ENCODE results near the gene CDKL4.
A peak's percentile ranks its signal among the peaks of the same experiment; 100 is the strongest.
"Not testable (repeated sequence)": the region's sequence is repeated elsewhere in the genome, so short reads cannot be mapped to it uniquely, and the experiment has no call there.

Gene CDKL4

DNA sequence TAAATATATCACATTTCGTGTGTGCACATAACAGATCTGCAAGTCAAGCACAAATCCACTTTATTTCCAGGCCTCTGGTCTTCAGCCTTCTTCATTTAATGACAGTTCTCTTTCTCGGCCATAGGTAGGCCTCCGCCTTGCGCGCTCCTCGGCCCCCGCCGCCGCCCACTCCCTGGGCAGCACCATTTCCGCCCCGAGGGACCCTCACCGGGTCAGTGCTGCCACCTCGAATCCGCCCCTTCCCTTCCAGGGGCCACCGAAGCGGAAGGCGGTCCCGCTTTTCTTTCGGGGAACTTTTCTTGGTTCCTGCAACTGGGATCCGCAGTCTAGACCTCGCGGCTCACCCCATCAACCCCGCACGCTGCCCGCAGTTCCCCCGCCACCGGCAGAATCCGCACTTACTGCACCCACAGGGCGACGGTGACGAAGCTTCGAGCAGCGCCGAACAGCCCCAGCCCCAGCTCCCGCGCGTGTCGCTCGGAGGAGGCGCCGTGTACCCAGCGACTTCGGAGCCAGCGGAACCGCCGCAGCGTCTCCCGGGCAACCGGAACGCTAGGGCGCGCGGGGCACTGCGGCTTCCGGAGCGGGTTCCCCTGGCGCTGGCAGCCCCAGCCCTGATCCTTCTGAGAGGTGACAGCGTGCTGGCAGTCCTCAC, at the start of gene CDKL4:
CDKL4 (minus strand) TSS at position 502 of the 655 bp plus-strand sequence.
- DNase-seq = peak; percentile 66

DNA sequence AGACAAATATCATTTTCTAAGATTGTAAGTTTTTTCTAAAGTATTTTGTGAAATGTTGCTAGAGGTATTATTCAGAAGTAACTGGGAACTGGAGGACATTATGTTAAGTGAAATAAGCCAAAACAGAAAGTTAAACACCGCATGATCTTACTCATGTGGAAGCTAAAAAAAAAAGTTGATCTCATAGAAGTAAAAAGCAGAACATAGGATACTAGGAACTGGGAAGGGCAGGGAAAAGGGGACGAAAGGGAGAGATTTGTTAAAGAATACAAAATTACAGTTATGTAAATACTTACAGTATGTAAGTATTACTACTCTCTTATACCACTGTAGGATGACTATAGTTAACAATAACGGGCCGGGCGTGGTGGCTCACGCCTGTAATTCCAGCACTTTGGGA, 46.7 kb upstream of the CDKL4 start:
- DNase-seq = no peak

GRCh38 chr2:39289609-39290008, 45.8 kb upstream of the CDKL4 start:
- DNase-seq = no peak

DNA sequence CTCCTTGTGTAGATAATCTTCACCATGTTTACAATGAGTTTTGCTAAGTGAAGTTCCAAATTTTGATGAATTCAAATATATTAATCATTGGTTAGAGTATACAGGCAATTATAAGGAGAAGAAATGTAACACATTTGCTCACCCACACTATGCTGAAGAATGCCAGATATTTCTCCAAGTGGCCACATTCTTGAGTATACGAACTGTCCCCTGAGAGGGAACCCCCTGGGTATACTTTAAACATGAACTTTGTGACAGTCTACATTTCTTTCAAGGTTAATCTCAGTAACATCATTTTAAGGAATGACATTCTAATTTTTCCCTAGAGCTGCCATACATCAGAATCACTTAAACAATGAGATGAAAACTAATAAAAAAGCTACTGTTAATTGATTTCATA, 39.8 kb upstream of the CDKL4 start:
- DNase-seq = no peak

GRCh38 chr2:39281391-39281790, 37.6 kb upstream of the CDKL4 start:
- no peak for DNase-seq

- no peak for DNase-seq
Measured at GRCh38 chr2:39275016-39275415, 31.2 kb upstream of the CDKL4 start.

DNA sequence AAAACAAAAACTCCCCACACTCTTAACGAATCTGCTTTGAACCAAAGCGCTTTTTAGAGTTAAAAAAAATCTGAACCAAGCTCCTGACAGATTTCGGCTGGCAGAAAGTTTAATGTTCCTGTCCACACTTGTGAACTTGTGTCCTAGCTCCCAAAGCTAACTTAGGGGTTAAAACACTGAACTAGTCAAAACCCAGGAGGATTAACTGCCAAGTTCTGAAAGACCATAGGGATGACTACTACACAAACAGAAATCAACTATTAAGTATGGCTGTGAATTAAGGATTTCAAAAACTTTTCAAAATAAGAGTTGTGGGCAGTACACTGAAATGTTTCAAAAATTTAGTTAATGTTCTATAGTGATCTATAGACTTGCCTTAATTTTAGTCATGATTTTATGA, 26.2 kb upstream of the CDKL4 start:
- no peak for DNase-seq

DNA sequence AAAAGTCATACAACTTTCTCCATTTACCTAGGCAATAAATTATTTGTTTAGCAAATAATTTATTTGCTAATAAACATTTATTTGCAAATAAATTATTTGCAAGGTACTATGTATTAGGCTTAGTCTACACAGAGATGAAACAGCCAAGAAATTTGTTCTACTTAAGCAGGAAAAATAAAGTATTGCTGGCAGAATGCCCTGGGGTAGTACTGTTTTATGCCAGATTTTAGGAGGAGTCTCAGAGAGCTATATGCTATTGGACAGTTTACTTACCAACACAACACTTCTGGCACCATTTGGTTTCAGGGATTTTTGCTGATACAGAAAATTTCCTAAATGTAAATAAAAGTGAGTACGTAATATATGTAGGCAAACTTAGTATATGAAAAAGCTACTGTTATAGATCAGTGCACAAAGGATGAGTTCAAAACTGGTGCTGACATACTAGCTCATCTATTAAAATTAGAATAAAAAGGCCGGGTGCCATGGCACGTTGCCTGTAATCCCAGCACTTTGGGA, 23.2 kb upstream of the CDKL4 start:
- DNase-seq = no peak

DNA sequence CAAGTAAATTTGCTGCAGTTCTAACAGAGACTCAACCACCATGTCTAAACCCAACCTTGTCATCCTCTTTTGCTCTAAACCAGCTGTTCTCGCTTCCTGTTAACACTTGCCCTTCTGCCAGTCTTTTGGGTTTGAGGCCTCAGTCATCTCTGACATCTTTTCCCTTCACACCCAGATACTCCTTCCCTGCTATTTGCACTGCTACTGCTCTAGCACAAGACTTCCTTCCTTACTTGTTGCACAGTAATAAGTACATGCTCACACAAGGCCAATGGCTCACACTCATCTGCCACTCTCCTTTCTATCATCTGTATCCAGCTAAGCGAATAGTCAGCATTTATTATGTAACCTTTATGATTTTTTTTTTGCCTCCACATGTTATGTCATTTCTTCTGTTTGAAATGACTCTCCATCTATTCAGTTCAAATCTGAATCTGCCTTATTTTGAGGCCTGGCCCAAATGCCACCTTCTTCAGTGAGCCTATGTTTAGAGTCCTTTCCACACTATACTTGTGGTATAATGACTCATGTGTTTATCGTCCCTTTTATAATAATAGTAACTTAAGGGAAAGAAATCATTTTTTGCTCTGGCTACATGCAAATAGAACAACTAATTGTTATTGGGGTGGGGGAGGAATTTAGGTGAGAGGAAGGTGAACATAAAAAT, 22.5 kb upstream of the CDKL4 start:
- no peak for DNase-seq

- no peak for DNase-seq
Measured at GRCh38 chr2:39265315-39265714, 21.5 kb upstream of the CDKL4 start.

- no peak for DNase-seq
Measured at GRCh38 chr2:39264733-39265132, 21.0 kb upstream of the CDKL4 start.

DNA sequence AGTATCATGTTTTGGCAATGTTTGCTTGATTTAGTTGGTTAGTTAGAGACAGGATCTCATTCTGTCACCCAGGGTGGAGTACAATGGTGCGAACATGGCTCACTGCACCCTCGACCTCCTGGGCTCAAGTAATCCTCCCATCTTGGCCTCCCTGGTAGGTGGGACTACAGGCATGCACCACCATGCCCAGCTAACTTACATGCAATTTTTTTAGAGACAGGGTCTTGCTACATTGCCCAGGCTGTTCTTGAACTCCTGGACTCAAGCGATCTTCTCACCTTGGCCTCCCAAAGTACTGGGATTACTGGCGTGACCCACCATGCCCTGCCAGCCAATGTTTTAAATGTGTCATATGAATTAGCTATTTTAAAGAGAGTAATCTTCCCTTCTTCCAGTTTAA, 16.3 kb upstream of the CDKL4 start:
- DNase-seq = no peak

DNA sequence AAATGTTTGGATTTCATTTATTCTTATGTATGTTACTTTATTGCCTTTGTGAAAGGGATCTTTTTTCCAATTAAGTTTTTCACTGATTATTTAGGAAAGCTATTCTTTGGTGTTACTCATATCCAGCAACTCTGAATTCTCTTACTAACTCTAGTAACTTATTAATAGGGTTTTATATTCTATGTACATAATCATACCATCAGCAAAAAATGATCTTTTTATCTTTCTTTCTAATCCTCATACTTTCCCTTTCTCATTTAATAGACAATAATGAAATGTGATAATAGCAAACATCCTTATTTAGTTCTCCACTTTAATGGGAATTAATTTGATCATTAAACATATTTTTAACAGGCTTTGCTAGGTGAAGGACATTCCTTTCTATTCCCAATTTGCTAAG, 12.3 kb upstream of the CDKL4 start:
- DNase-seq = no peak

GRCh38 chr2:39252888-39253518, 9.2 kb upstream of the CDKL4 start:
- no peak for DNase-seq

DNA sequence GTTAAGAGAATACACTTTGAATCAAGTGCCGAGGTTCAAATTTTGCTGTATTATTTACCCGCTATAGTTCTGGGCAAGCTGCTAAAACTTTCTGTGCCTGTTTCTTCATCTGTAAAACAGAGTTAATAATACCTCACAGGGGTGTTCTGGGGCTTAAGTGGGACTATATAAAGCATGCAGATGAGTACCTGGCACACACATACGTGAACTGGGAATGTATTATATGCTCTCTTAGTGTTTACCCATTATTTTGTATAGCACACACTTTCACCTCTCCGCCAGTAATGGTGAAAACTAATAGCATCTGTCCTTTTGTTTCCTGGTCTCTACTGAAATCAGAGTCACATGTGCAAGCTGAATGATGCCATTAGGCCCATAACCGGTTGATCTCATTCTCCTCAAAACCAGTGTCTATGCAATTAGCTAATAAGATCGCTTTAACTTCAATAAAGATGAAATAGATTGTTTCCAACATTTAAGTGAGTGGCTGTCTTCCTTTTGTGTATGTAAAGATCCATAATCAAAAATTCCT, 3.8 kb upstream of the CDKL4 start:
- DNase-seq = no peak

DNA sequence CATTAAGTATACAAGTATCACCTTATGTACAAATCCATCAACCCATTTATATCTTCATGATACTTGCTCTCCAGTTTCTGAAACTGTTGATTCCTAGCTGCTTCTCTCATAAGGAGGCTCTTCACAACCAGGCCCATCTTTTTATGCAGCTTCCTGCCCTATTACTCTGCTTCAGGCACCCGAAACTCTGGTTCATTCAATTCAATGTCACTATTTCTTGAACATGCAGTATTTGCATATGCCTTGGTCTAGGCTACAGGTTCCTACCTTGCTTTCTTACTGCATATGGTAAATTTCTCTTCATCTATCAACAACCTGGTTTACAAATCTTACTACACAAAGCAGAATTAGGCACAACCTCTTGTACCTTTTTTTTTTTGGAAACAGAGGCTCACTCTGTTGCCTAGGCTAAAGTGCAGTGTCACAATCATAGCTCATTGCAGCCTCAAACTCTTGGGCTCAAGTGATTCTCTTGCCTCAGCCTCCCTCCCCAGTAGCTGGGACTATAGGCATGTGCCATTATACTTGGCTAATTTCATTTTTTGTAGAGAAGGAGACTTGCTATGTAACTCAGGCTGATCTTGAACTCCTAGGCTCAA, 2.7 kb upstream of the CDKL4 start:
- DNase-seq = no peak

DNA sequence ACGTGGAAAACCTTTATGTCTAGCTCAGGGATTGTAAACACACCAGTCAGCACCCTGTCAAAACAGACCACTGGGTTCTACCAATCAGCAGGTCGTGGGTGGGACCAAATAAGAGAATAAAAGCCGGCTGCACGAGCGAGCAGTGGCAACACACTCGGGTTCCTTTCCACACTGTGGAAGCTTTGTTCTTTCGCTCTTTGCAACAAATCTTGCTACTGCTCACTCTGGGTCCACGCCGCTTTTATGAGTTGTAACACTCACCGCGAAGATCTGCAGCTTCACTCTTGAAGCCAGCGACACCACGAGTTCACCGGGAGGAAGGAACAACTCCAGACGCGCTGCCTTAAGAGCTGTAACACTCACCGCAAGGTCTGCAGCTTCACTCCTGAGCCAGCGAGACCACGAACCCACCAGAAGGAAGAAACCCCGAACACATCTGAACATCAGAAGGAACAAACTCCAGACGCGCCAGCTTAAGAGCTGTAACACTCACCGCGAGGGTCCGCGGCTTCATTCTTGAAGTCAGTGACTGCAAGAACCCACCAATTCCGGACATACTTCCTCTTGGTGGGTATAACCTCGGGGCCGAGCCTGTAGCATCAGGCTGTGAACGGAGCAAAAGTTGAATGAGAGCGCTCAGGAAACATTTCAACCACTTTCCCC, 1.3 kb upstream of the CDKL4 start:
- DNase-seq = not testable (repeated sequence)

DNA sequence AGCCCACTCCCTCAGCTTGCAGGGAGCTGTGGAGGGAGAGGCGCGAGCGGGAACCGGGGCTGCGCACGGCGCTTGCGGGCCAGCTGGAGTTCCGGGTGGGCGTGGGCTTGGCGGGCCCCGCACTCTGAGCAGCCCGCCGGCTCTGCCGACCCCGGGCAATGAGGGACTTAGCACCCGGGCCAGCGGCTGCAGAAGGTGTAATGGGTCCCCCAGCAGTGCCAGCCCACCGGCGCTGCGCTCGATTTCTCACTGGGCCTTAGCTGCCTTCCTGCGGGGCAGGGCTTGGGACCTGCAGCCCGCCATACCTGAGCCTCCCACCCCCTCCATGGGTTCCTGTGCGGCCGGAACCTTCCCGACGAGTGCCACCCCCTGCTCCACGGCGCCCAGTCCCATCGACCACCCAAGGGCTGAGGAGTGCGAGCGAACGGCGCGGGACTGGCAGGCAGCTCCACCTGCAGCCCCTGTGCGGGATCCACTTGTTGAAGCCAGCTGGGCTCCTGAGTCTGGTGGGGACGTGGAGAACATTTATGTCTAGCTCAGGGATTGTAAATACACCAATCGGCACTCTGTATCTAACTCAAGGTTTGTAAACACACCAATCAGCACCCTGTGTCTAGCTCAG, 582 bp upstream of the CDKL4 start:
- DNase-seq = not testable (repeated sequence)

- DNase-seq = no peak
Measured at GRCh38 chr2:39241588-39241987, 2.2 kb downstream of the CDKL4 start.

GRCh38 chr2:39240758-39241157, 3.0 kb downstream of the CDKL4 start:
- DNase-seq = no peak

DNA sequence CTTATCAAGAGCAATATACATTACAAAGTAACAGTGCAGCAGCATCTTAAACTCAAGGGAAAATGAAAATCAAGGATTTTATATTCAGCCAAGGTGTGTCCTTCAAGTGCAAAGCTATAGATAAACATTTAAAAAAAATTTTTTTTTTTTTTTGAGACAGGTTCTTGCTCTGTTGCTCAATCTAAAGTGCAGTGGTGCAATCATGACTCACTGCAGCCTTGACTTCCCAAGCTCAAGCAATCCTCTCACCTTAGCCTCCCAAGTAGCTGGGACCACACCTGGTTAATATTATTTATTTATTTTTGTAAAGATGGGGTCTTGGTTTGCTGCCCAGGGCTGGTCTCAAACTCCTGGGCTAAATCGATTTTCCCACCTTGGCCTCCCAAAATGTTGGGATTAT, 9.0 kb downstream of the CDKL4 start:
- DNase-seq = no peak

GRCh38 chr2:39232141-39232540, 11.6 kb downstream of the CDKL4 start:
- no peak for DNase-seq
